Gastrocnemius medialis (tissue), 4 donors: ENCODE results near the gene UTS2B.

ENCODE experiments used
- CTCF ChIP-seq, 5 experiments: fragments of 450-650 bp in 3 of 5; fragments of 200-600 bp in 2 of 5; sonication (generic) in 2 of 5; IDR thresholded peaks in 4 of 5; conservative IDR thresholded peaks in 1 of 5; 1 replicate in 4 of 5; 2 replicates in 1 of 5; pipeline ENCODE4 v1.5.1; 2016 to 2019; ENCODE audit warnings: antibody characterized with exemption in 5 of 5, mild to moderate bottlenecking in 3 of 5, moderate library complexity in 3 of 5
- POLR2A ChIP-seq, 2 donors: fragments of 450-650 bp; IDR thresholded peaks; one replicate each; pipeline ENCODE4 v1.6.1; 2017; ENCODE audit warnings: antibody characterized with exemption in 2 of 2, mild to moderate bottlenecking in 2 of 2, moderate library complexity in 2 of 2

DNA sequence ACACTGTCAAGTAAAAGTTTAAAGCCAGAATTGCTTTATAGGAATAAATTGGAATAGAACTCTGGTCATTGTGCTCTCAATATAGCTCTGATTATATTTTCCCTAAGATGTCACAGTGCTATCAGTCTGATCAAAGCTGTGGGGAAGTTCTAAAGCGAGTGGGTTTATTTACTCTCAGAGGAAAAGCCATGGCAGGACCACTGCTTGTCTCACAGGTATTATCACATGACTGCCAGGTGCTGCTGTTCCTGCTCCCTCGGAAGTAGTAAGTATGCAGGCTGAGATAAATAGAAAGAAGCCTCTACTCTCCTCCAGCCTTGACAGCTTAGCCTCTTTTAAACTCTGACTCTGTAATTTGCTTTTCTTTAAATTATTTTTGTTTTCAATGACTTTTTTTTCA, 49.1 kb upstream of the UTS2B start:
- TF ChIP-seq CTCF (IDR thresholded peaks at IDR 0.05 in 4 of 5, conservative IDR thresholded peaks at IDR 0.05 in 1 of 5) (no peak), POLR2A (IDR thresholded peaks at IDR 0.05) (no peak)
